Brain pericyte (primary cell): Measurements from ENCODE around the gene CD2AP.
"Not testable (repeated sequence)": the region's sequence is repeated elsewhere in the genome, so short reads cannot be mapped to it uniquely, and the experiment has no call there.

Experiments used
- DNase-seq: peaks from one replicate; pipeline ENCODE4 v3.0.0-alpha.2; 2012; ENCODE audit warnings: low read depth, low spot score

The CD2AP gene

DNA sequence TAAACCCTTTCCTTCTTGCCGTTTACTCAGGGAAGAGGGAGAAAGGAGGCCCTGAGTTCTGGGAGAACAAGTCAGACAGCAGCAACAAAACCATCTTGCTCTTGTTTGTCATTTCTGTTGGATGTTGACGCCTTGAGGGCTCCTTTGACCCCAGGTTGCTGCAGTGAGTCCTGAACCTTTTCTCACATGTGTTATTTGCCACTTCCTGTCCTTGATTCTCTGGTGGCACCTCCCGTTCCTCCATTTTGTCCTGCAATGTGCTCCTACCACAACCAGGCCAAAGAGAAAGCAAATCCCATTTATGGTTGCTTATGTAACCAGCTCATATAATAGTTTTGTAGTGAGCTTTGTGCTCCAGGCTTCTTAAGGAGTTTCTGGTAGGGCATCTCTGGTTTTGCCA is 154.2 kb downstream of the CD2AP start:
- no peak for DNase-seq

DNA sequence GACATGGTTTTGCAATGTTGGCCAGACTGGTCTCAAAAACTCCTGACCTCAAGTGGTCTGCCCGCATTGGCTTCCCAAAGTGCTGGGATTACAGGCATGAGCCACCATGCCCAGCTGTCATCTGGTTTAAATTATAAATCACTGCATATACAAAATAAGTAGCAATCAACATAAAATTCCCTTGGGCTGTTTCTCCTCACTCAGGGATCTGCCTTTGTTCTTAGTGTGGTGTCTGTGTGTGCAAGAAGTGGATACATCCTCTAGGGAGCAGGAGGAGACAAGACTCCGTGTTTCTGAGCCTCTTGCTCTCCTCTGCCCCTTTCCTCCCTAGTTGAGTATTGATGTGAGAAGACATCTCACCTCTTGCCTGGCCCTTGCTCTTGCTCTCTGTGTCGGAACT is 155.6 kb downstream of the CD2AP start:
- no peak for DNase-seq

DNA sequence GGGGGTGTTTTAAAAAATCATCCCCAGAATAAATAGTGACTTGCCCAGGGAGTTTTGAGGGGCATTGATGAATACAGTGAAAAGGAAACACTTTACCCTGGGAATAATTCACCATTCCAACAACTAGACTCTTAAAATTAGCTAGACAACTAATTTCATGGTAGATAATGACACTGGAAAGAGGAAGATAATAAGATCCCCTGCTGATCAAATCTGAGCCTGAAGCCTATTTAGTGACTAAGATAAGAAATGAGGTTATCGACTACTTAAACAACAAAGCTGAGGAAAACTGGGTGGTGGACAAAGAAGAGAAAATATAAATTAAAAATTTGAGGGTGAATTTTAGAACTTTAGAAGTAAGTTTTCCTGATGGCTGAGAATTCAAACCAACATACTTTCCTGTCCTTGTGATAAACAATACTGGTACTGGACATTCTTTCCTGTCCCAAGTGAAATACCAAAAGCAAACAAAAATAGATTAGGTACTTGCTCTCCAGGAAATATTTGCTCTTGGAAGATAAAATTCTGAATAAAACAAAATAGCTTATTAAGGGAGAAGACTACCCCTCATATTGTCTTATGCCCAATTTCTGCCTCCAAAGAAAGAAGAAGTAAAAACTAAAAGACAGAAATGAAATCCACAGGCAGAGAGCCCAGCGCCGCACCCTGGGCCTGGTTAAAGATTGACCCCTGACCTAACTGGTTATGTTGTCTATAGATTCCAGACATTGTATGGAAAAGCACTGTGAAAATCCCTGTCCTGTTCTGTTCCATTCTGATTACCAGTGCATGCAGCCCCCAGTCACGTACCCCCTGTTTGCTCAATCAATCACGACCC is 156.8 kb downstream of the CD2AP start:
- DNase-seq = no peak

DNA sequence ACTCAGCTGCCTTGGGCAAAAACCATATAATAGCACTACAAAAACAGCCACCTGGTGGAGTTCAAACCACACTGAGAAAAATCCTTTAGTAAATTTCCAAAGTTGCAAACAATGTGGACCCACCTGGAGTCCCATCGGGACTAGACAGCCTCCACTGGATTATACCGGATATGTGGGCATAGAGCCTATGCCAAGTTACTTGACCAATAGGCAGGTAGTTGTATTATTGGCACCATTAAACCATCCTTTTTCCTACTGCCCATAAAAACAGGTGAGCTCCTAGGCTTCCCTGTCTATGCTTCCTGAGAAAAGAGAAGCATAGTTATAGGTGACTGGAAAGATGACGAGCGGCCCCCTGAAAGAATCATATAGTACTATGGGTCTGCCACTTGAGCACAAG is 169.1 kb downstream of the CD2AP start:
- no peak for DNase-seq

DNA sequence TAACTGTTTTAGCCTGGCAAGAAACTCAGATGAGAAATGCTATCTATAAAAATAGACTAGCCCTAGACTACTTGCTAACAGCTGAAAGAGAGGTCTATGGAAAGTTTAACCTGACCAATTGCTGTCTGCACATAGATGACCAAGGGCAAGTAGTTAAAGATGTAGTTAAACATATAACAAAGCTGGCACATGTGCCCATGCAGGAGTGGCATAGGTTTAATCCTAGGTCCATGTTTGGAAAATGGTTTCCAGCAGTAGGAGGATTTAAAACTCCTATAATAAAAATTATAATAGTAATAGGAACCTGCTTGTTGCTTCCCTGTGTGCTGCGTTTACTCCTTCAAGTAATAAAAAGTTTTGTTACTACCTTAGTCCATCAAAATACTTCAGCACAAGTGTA is 169.6 kb downstream of the CD2AP start:
- no peak for DNase-seq

DNA sequence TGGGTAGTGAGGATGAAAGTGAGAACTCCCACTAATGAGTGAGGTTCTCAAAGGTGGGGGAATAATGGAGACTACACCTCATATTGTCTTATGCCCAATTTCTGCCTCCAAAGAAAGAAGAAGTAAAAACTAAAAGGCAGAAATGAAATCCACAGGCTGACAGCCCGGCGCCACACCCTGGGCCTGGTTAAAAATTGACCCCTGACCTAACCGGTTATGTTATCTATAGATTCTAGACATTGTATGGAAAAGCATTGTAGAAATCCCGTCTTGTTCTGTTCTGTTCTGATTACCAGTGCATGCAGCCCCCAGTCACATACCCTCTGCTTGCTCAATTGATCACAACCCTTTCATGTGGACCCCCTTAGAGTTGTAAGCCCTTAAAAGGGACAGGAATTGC is 170.0 kb downstream of the CD2AP start:
- not testable (repeated sequence) for DNase-seq

DNA sequence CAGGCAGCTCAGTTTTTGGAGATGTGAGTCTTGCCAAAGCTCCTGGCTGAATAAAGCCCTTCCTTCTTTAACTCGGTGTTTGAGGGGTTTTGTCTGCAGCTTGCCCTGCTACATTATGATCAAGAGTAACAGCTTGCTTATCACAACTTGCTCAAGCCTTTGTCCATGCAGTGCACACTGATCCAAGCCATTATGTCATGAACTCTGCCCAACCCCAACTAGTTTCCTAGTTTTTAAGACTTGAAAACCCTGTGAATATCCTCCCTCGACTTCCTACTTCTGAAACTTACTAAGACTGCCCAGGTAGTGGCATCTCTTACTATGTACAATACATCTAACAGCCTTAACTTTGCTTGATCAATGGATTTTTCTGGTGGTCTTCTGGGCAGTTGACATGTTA is 170.4 kb downstream of the CD2AP start:
- no peak for DNase-seq

DNA sequence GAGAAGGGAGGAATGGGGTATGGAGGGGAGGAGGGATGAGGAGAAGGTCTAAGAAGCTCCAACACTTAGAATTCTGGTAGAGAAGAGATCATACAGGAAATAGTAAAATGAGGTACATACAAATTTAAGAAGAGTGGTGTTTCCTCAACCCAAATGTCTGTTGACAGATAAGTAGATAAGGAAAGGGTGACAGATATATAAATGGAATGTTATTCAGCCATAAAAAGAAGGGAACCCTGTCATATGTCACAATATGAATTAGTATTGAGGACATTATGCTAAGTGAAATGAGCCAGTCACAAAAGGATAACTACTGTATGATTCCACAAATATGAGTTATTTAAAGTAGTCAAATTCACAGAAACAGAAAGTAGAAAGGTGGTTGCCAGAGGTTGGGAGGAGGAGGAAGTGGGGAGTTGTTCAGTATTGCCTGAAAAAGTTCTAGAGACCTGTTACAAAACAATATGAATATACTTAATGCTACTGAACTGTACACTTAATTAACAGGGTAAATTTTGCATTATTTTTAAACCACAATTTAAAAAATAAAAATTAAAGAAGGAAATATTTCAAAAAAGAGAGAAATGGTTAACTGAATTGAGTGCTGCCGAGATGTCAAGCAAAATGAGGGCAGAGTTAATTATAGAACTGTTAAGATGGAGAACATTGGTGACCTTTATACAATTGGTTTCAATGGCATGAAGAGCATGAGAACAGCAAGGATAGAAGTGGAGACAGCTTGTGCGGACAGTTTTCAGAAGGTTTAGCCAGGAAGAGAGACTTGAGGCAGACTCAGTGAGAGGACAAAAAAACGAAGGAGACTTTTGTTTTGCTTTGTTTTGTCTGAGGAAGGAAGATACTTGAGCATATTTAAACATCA is 173.2 kb downstream of the CD2AP start:
- no peak for DNase-seq

DNA sequence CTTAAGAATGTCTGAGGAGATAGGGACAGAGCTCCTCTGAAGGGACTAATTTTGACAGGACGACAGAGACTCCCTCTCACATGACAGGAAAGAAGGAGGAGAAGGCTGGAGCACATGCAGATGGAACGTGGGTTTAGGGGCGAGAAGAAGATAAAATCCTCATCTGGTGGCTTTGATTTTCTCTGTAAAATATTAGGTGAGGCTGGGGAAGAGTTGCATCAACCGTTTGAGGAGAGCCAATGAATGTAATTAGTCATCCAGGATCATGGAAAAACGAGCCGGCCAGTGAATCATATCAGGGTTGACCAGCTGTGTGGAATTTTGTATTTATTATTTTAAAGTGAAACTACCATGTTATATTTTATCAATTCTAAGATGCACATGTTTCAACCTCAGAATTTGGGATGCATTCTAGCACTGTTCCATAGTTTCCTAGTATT is 173.9 kb downstream of the CD2AP start:
- no peak for DNase-seq

DNA sequence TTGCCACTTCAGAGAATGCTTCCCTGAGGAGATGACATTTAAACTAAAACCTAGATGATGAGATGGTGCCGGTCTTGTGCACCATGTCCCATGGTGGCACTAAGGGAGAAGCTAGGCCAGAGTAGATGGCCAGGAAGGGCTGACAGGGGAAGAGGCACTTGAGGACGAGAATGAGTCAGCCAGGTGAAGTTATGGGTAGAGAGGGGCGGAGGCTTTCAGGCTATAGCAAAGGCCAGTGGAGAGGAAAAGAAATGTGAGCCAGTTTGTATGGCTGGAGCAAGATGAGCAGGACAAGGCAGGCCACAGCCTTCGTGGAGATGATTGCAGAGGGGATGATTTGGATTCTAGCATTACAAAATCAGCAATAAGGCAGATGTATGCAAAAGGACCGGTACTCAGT is 176.1 kb downstream of the CD2AP start:
- DNase-seq = no peak

DNA sequence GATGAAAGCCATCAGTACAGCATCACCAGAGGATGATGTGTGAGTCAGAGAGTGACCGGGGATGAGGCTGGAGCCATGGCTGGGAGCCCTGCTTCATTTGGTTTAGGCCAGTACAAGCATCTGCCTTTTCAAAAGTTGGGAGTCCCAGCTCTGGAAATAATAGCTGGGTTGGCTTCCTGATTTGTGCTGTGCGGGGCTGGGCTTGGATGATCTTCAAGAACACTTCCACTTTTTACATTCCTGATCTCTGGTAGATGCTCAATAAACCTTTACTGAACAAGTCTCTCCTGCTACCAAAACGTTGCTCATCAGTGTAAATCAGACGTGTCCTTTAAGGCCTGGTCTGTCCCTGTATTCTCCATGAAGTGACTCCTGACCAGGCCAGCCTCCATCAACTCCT is 176.7 kb downstream of the CD2AP start:
- no peak for DNase-seq

DNA sequence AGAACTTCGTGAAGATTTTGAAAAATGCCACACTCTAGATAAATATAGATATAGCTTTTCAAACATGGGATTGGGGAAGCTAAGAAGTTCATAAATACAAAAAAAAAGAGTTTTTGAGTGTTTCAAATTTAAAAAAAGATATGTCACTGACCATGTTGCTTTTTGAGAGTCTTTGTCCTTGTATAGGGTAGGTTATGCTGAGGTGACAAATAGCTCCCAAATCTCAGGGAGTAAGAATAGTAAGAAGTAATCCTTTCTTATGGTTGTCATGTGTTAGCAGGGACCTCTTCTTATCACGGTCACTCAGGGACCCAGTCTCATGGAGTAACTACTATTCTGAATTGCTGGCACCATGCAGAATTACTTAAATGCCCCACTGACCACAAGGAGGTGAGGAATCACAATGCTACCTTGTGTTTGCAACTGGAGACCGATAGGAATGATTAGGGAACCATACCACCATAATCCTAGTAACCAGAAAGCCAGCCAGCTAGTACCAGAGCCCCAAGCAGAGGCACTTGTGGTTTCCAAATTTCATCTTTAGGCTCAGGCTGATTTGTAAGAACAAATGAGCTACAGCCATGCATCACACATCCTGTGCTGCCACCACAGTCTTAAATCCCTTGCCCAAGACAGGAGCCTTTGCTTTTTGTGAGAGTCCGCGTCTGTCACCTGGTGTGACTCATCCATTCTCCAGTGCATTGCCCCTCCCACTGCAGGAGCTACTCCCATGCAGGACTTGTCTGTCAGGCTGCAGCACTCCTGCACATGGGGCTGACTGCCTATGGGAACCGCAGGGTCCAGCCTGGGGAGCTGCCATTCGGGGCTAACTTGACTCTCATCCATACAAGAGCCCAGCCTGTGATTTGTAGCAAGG is 178.4 kb downstream of the CD2AP start:
- no peak for DNase-seq

DNA sequence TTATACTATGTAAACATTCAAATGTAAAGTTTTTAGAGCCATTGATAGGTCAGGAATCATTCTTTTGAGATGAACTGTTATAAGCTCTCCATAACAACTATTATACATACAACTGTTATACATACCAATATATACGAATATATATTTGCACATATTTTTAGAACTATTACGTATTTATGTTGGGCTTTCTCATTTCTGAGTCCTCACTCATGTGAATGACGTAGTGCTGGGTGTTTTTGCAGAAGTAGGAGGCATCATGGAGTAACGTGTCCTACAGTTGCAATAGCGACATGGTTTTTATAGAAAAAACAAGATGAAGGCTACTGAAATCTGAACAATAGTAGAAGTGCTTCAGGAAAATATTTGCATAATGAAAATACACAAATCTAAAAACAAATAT is 184.4 kb downstream of the CD2AP start:
- DNase-seq = no peak

DNA sequence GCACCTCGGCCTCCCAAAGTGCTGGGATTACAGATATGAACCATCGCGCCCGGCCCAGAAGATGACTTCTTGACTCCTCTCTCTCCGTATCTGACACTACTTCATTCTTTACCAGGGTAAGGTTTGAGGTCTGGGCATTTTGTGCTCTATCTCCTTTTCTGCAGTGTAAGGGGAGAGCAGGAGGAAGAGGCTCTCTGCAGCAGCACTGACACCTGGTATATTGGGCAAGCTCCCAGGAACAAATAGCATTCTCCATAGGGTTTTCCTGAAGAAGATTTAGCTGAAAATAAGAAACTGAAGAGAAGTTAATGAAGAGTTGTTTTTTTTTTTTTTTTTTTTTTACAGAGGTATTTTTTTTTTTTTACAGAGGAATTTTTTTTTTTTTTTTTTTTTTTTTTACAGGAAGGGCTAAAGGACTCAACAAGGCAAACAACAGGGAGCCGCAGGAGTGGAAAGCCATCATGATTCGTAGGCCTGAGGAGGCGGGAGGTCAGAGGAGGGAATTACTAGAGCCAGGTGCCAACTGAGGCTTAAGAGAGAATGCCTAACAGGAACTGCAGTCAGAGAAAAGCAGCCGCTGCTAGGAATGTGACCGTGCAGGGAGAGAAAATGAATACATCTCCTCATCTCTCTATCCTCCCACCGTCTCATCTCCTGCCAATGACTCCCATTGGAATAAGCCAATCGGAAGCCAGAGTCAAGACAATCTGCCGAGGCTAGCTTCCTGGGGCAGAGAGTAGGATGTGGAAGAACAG is 186.1 kb downstream of the CD2AP start:
- DNase-seq = no peak

DNA sequence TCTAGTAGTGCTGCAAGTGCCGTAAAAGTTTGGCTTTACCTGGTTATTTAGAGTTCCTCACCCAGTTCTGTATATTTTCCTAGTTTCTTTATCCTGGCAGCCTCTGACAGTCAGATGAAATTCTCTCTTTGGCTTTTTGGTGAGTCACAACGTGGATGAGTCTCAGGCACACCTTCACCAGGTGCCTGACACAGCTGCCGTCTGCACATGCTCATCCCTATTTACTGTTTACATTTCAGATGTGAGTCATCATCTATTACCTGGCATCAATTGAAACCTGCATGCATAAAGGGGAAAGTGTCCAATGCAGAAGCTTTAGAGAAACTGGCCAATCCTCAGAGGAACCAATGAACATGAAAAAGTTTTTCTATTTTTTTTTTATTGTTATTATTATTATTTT is 187.5 kb downstream of the CD2AP start:
- no peak for DNase-seq

DNA sequence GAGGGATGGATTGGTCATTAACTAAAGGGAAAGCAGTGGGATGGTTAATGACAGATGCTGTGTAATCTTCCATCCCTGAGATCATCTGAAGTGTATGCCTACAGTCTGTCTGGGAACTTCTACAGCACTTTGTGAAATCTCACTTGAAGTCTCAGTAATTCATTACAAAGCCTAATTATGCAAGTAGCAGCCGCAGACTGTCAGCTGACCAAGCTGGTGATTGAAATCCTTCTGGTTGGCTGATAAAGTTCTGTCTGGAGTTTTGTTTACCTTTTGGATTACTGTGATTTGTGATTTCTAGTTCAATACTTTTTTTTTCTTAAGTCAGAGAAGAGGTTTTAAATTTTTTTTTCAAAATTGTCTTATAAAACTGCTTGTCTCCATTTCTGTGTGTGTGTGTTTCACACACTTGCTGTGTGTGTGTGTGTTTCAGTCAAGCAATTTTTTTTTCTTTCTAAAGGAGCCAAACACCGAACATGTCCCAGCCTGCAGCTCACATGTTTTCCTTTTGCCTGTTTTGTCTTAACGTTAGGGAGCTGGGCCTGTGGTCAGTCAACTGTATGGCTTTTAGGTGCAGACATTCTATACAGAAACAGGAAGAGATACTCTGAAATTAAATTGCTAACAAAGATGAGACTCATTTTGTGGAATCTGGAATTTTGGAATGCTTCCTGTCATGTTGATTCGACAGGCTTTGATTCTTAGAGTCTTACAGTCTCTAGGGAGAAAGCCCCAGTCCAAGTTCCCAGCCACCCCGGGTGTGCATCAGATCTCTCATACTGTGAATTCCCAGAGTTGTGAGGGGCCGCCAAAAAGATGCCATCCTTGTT is 192.3 kb downstream of the CD2AP start:
- no peak for DNase-seq

DNA sequence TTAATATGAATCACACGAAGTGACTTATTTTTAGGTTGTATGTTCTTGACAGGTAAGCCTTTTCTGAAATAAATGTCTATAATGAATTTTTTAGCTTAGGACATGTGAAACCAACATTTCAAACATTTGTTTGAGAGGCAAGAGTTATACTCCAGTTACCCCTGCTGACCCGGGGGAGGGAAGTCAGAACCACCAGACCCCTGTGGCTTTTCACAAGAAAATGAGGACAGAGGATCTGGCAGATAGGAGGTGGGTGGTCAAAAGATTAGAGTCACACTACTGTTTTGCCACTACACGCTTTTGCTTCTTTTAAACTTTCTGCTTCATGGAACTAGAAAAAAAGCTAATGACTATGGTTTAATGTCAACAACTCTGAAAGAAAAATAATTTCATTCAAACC is 193.3 kb downstream of the CD2AP start:
- DNase-seq = no peak

DNA sequence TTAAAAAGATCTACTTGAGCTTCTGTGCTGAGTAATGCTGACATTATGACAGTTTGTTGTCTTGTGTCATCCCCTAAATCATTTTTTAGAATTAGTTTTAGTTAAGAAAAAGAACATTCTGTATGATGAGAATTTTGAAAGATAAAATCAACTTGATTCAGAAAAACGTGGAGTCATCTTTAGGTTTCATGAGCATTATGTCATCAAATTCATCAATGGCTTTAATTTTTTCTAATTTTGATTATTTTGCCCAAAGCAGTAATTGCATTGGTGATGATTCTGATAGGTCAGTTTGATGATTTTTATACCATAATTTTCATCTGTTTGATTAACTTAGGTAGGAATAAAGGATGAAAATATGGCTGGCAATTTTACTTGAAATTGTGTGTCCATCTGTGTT is 194.2 kb downstream of the CD2AP start:
- no peak for DNase-seq

DNA sequence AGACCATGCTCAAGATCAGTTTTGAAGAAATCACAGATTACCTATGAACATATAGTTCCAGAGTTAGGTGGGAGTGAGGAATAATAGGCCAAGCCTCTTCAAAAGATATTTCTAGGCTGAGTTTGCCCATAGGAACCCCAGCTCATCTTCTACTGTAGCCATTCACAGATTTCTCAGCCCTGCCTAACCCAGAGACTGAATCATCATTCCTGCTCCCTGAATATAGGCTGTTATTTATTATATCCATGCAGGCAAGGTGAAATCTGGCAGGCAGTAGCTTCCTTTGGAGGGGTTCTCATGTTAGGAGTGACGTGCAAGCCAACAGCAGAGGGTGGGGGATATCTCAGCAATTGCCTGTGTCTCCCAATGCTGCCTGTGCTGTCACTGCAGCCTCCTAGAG is 195.2 kb downstream of the CD2AP start:
- no peak for DNase-seq

DNA sequence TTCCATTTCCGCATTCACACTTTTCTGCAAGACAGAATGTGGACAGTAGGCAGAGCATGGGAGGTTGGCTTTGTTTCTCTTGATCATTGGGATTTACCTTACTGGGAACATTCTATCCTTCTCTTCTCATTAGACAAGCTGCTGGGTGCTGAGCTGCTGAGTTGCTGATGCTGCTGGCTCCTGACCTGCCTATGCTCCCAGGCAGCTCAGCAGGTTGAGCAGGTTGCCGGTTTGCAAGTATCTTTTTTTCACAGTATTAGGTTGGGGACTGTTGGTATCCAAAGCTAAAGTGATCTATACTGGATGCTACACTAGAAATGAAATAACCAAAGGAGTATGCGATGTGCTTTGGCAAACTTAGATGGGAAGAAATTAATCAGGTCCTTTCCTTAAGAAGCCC is 197.1 kb downstream of the CD2AP start:
- no peak for DNase-seq
